HepG2 (cell line): Measurements from ENCODE around the gene NFIL3. TPM values are rescaled to one million over a fixed set of nuclear protein-coding genes. Genes with fewer than 3 reads are reported as not detected.
A peak's percentile ranks its signal among the peaks of the same experiment; 100 is the strongest.

ENCODE experiments used
- ARID3A ChIP-seq: IDR thresholded peaks from 2 replicates; pipeline ENCODE4 v1.6.1; 2012; ENCODE audit warnings: low read depth, low read length, improper control_type of control experiment
- CREB1 ChIP-seq, 2 experiments: fragments of 450-650 bp in 1 of 2; IDR thresholded peaks; 2 replicates each; pipeline ENCODE4 v1.6.1; 2016 to 2017; ENCODE audit warnings: control low read depth in 1 of 2, mild to moderate bottlenecking in 1 of 2, missing compliant biosample characterization in 1 of 2, missing genetic modification characterization in 1 of 2
- DPF2 ChIP-seq: sonication (generic); formaldehyde crosslinking; IDR thresholded peaks from 2 replicates; pipeline ENCODE4 v1.4.0; 2020; ENCODE audit warnings: mild to moderate bottlenecking, low read depth, missing genetic modification reagents, borderline replicate concordance
- FOSL2 ChIP-seq: sonication (generic); formaldehyde crosslinking; IDR thresholded peaks from 2 replicates; pipeline ENCODE4 v1.4.0; 2020; ENCODE audit warnings: missing genetic modification reagents
- NCOA2 ChIP-seq: sonication (generic); formaldehyde crosslinking; IDR thresholded peaks from 2 replicates; pipeline ENCODE4 v1.8.0; 2022; ENCODE audit warnings: inconsistent platforms
- NFIC ChIP-seq: IDR thresholded peaks from 2 replicates; pipeline ENCODE4 v1.6.1; 2012; ENCODE audit warnings: mild to moderate bottlenecking, low read length, inconsistent platforms
- SALL2 ChIP-seq: sonication (generic); formaldehyde crosslinking; IDR thresholded peaks from 2 replicates; pipeline ENCODE4 v1.8.1; 2023; ENCODE audit warnings: mild to moderate bottlenecking, missing genetic modification reagents, inconsistent platforms
- SATB2 ChIP-seq: sonication (generic); formaldehyde crosslinking; IDR thresholded peaks from 2 replicates; pipeline ENCODE4 v1.5.0; 2020; ENCODE audit warnings: missing genetic modification reagents
- STAT6 ChIP-seq: sonication (generic); formaldehyde crosslinking; IDR thresholded peaks from 2 replicates; pipeline ENCODE4 v1.4.0; 2020; ENCODE audit warnings: missing genetic modification reagents, mild to moderate bottlenecking, borderline replicate concordance
- TARDBP ChIP-seq: sonication (generic); formaldehyde crosslinking; IDR thresholded peaks from 2 replicates; pipeline ENCODE4 v1.8.0; 2022; ENCODE audit warnings: mild to moderate bottlenecking, missing genetic modification reagents
- ZNF124 ChIP-seq: sonication (generic); formaldehyde crosslinking; IDR thresholded peaks from 2 replicates; pipeline ENCODE4 v1.4.0; 2020; ENCODE audit warnings: missing genetic modification reagents
- polyA plus RNA-seq, 8 experiments: library from polyadenylated mRNA; depleted of rRNA in 3 of 8; stranded (reverse) in 7 of 8; unstranded in 1 of 8; fragments of >200 nt; fragmentation: Illumina TruSeq in 4 of 8; extraction: Trizol in 4 of 8; gene quantifications; 2 replicates each; pipeline versions ENCODE4 v1.2.1 to v1.2.3, GENCODE V29; 2011 to 2016; ENCODE audit warnings: low read depth in 4 of 8, missing spikeins in 1 of 8, mixed read lengths in 1 of 8; ENCODE audit not compliant: insufficient read depth in 1 of 8
- total RNA-seq, 5 experiments: library from RNA; depleted of rRNA; stranded (reverse); fragments of >200 nt; fragmentation: Illumina TruSeq; extraction: Trizol; gene quantifications; 2 replicates each; pipeline ENCODE4 v1.2.3, GENCODE V29; 2016; ENCODE audit warnings: low read depth in 1 of 5
- TF ChIP-seq, protein P1 (sequence below): sonication (generic); formaldehyde crosslinking; IDR thresholded peaks from 2 replicates; pipeline ENCODE4 v1.4.0; 2020; ENCODE audit warnings: missing genetic modification reagents, borderline replicate concordance
- TF ChIP-seq, protein P2 (sequence below): sonication (generic); formaldehyde crosslinking; IDR thresholded peaks from 2 replicates; pipeline ENCODE4 v1.4.0; 2020; ENCODE audit warnings: mild to moderate bottlenecking, missing genetic modification reagents, borderline replicate concordance

Gene NFIL3
- total and polyA plus RNA-seq, 2 of the 13 experiments (the other 11 are each of a cell fraction or from before 2014, with no cell fraction given), result 46.6 to 54.2 TPM

GRCh38 chr9:91419222-91420191 is 4.1 kb downstream of the NFIL3 start (continued):
- TF ChIP-seq, protein P1, sequence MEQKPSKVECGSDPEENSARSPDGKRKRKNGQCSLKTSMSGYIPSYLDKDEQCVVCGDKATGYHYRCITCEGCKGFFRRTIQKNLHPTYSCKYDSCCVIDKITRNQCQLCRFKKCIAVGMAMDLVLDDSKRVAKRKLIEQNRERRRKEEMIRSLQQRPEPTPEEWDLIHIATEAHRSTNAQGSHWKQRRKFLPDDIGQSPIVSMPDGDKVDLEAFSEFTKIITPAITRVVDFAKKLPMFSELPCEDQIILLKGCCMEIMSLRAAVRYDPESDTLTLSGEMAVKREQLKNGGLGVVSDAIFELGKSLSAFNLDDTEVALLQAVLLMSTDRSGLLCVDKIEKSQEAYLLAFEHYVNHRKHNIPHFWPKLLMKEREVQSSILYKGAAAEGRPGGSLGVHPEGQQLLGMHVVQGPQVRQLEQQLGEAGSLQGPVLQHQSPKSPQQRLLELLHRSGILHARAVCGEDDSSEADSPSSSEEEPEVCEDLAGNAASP (CRISPR knock-in tag), result peak; percentile 58; the same call in 1 of the 2 replicates
- TF ChIP-seq NCOA2 (CRISPR knock-in tag) (peak; percentile 84), ZNF124 (0 out of 2 replicates have a peak, but pooled peaks have one; percentile 1), DPF2 (CRISPR knock-in tag) (0 out of 2 replicates have a peak, but pooled peaks have one; percentile 37), NFIC (no peak; the same call in 1 of the 2 replicates), SALL2 (0 out of 2 replicates have a peak, but pooled peaks have one; percentile 26), TARDBP (CRISPR knock-in tag) (peak; percentile 22; the same call in 1 of the 2 replicates), SATB2 (CRISPR knock-in tag) (no peak), FOSL2 (CRISPR knock-in tag) (peak; percentile 100), CREB1 (IDR thresholded peaks at IDR 0.05) (peak; percentile 56), CREB1 (CRISPR knock-in tag; IDR thresholded peaks at IDR 0.05) (peak; percentile 67; the same call in 1 of the 2 replicates), ARID3A (peak; percentile 96), STAT6 (CRISPR knock-in tag) (peak; percentile 86; the same call in 1 of the 2 replicates)
- TF ChIP-seq, protein P2, sequence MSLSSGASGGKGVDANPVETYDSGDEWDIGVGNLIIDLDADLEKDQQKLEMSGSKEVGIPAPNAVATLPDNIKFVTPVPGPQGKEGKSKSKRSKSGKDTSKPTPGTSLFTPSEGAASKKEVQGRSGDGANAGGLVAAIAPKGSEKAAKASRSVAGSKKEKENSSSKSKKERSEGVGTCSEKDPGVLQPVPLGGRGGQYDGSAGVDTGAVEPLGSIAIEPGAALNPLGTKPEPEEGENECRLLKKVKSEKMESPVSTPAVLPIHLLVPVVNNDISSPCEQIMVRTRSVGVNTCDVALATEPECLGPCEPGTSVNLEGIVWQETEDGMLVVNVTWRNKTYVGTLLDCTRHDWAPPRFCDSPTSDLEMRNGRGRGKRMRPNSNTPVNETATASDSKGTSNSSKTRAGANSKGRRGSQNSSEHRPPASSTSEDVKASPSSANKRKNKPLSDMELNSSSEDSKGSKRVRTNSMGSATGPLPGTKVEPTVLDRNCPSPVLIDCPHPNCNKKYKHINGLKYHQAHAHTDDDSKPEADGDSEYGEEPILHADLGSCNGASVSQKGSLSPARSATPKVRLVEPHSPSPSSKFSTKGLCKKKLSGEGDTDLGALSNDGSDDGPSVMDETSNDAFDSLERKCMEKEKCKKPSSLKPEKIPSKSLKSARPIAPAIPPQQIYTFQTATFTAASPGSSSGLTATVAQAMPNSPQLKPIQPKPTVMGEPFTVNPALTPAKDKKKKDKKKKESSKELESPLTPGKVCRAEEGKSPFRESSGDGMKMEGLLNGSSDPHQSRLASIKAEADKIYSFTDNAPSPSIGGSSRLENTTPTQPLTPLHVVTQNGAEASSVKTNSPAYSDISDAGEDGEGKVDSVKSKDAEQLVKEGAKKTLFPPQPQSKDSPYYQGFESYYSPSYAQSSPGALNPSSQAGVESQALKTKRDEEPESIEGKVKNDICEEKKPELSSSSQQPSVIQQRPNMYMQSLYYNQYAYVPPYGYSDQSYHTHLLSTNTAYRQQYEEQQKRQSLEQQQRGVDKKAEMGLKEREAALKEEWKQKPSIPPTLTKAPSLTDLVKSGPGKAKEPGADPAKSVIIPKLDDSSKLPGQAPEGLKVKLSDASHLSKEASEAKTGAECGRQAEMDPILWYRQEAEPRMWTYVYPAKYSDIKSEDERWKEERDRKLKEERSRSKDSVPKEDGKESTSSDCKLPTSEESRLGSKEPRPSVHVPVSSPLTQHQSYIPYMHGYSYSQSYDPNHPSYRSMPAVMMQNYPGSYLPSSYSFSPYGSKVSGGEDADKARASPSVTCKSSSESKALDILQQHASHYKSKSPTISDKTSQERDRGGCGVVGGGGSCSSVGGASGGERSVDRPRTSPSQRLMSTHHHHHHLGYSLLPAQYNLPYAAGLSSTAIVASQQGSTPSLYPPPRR (CRISPR knock-in tag), result peak; percentile 45; the same call in 1 of the 2 replicates
